NB4 (cell line): ENCODE measurements around the gene LPP.

Experiments
- CTCF ChIP-seq: IDR thresholded peaks from one replicate; pipeline ENCODE4 v1.5.1; 2012; ENCODE audit warnings: low read depth, low read length
- MAX ChIP-seq: IDR thresholded peaks from 2 replicates; pipeline ENCODE4 v1.6.1; 2011; ENCODE audit warnings: low read depth, low read length
- POLR2A ChIP-seq: IDR thresholded peaks from 2 replicates; pipeline ENCODE4 v1.6.1; 2011; ENCODE audit warnings: mild to moderate bottlenecking; ENCODE audit not compliant: insufficient read length; ENCODE audit errors: extremely low read depth

GRCh38 chr3:188786424-188786823, 632.5 kb downstream of the LPP start:
- TF ChIP-seq POLR2A, result no peak
- TF ChIP-seq CTCF, result no peak
- no peak for TF ChIP-seq MAX
